CD4-positive, alpha-beta T cell treated with Interleukin-12 subunit alpha and Interleukin-12 subunit beta, for 1 hour (primary cell): Measurements from ENCODE around the gene CKB.

Experiments used
- DNase-seq: peaks from one replicate; pipeline ENCODE4 v3.0.0-alpha.2; 2020

The CKB gene

GRCh38 chr14:103522649-103523574 is at the start of gene CKB:
Gene CKB (minus strand): TSS chr14:103522830. CDS start chr14:103522493, 337 bp downstream.
- DNase-seq: peak; percentile 40

- DNase-seq: no peak
Measured at GRCh38 chr14:103569408-103569807, 46.8 kb upstream of the CKB start.

DNA sequence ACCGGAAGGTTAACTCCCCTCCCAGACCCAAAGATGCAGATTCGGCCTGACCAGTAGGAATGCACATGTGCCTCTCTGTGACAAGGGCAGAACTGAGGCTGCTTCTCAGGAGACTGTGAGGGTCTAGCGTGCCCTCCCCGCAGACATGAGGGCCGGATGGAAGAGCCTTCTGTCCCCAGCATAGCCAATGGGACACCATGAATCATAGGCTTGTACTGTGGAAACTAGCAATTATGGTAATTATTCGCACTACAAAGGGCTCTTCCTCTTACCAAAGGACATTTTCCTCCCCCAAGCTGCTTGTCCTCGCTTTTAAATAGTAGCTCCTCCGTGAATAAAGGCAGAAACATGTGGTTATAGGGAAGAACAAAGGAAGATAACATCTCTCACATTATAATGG is 46.3 kb upstream of the CKB start:
- no peak for DNase-seq

DNA sequence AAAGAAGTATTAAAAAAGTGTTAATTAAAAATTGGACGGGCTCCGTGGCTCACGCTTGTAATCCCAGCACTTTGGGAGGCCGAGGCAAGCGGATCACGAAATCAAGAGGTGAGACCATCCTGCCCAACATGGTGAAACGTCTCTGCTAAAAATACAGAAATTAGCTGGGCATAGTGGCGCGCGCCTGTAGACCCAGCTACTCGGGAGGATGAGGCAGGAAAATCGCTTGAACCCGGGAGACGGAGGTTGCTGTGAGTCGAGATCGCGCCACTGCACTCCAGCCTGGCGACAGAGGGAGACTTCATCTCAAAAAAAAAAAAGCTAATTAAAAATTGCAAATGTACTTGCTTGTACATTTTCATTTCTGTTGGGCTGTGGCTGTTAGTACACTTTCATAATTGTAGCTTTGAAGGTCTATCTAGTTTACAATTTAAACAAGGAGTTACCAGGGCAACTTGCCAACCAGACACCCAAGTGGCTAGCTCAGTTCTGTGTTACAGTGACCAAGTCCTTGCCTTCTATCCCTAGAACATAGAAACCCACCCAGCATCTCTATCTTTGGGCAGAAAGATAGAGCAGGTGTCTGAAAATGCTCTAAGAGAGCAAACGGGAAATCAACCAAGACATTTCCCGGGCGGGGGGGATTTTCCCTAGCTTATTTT is 41.3 kb upstream of the CKB start:
- no peak for DNase-seq

GRCh38 chr14:103563226-103563620 is 40.6 kb upstream of the CKB start:
- DNase-seq: no peak

DNA sequence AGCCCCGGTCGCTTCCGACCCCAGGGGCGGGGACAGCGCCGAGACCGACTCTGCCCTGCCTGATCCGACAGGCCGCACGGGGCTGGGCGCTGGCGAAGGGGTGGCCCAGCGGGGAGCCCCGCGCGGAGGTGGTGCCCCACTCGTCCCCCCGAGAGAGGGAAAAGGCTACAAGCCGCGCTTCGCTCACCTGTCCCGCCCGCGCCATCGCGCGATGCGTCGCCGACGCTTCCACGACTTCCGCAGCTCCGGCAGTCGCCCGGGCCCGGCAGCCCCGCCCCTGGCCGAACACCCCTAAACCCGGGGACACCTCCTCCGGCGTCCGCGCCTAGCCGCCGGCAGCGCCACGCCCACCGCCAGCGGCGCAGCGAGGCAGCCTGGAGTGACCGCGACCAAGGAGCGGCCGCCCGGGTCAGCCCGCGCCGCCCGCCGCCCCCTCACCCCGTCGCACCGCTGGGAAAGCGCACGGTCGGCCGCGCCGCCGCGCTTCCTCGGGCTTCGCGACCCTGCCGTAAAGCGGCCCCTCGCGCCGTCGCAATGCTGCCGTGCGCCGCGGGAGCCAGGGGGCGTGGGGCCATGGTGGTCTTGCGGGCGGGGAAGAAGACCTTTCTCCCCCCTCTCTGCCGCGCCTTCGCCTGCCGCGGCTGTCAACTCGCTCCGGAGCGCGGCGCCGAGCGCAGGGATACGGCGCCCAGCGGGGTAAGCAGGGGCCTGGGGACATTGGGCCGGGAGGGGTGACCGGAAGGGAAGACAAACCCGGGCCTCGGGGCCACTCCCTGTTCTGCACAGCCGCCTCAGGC is 40.0 kb upstream of the CKB start, which contains the start of the genes BAG5 and COA8:
BAG5 (minus strand) TSS at position 229 of the 797 bp plus-strand sequence. CDS start 1,493 bp downstream, outside the sequence.
COA8 (plus strand) TSS at position 532 of the 797 bp plus-strand sequence; CDS start at position 574, 42 bp downstream.
- DNase-seq: peak; percentile 86

DNA sequence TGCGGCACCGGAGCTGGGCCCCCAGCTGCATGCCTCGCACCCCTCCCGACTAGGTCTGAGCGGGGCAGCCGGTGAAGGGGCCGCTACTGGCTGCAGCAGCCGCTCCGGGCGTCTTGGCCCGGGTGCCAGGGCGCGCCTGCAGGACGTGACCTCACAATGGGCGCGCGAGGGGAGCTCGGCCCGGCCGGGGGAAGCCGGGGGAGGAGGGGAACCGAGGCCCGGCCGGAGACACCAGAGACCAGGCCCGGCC is 39.5 kb upstream of the CKB start:
- DNase-seq: no peak

DNA sequence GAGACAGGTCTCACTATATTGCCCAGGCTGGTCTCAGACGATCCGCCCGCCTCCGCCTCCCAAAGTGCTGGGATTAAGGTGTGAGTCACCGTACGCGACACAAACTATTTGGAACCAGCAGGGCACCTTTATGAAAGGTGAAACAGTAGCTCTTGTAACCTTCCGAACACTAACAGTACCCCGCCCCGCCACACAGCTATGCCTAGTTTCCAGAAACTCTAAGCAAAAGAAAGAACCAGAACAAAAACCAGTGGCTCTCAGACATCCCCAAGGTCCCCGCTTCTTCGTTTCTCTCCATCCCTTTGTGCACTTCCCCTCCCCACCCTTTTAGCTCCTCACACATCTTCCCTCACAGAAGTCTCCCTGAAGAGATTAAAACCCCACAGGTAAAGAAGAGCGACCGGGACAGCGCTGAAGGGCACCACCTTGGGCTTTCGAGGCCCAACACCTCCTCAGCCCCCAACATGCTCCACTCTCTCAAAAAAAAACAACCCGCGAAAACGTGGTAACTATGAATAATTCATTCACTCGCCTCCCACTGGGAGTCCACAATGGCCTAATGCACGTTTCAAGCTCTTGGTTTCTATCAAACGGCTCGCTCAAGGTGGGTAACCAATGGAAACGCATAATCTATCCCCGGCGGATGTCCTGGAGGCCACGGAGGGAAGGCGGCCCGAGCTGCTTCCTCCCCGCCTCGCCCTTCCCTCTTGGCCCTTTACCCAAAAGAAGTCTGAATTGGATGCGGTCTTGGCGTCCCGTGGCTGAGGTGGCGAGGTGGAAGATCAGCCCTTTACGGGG is 39.0 kb upstream of the CKB start:
- DNase-seq: peak; percentile 51

GRCh38 chr14:103560691-103561090 is 38.1 kb upstream of the CKB start:
- no peak for DNase-seq

- DNase-seq: no peak
Measured at GRCh38 chr14:103559766-103560165, 37.1 kb upstream of the CKB start.

GRCh38 chr14:103558071-103558882 is 35.6 kb upstream of the CKB start:
- no peak for DNase-seq

GRCh38 chr14:103556946-103557758 is 34.5 kb upstream of the CKB start:
- DNase-seq: no peak

DNA sequence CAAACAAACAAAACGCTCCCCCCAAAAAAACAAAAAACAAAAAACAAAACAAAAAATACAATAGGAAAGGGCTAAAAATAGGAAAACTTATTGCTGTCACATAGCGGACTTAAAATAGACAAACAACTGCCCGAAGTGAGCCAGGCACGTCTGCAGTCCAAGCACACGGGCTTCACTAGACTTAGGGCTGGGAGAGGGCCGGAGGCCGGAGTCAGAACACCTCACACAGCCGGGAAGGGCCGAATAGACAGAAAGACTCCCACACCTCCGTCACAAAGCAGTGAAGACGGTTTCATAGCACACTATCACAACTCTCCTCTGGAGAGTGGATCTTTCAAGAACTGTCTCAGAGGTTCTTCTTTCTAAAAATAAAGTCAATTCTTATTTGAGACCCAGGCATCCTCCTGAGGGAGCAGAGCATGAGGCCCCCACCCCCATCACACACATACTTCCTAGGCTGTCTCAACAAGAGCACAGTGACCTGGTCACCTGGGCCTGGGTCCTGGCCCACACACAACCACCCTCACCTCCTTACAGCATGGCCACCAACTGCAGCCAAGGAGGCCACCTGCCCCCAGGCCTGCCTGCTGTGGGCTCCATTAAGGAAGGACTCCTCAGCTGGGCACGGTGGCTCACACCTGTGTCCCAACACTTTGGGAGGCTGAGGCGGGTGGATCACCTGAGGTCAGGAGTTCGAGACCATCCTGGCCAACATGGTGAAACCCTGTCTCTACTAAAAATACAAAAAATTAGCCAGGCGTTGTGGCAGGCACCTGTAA is 33.1 kb upstream of the CKB start:
- no peak for DNase-seq

DNA sequence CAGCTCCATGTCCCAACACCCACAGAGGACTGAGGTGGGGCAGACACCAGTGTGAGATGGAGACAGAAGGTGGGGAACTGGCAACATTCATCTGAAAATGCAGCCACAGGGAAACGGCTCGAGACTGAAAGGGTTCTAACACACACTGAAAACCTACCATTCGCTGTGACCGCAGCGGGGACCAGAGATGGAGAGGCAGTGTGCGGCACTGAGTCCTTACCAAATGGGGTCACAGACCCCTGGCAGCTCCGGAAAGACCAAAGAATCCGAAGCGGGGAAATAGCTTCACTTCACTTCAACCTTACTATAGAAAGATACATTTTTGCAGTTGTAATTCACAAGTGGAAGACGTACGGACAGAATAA is 30.2 kb upstream of the CKB start:
- no peak for DNase-seq

GRCh38 chr14:103552011-103552845 is 29.6 kb upstream of the CKB start:
- no peak for DNase-seq

- DNase-seq: no peak
Measured at GRCh38 chr14:103551338-103551762, 28.7 kb upstream of the CKB start.

DNA sequence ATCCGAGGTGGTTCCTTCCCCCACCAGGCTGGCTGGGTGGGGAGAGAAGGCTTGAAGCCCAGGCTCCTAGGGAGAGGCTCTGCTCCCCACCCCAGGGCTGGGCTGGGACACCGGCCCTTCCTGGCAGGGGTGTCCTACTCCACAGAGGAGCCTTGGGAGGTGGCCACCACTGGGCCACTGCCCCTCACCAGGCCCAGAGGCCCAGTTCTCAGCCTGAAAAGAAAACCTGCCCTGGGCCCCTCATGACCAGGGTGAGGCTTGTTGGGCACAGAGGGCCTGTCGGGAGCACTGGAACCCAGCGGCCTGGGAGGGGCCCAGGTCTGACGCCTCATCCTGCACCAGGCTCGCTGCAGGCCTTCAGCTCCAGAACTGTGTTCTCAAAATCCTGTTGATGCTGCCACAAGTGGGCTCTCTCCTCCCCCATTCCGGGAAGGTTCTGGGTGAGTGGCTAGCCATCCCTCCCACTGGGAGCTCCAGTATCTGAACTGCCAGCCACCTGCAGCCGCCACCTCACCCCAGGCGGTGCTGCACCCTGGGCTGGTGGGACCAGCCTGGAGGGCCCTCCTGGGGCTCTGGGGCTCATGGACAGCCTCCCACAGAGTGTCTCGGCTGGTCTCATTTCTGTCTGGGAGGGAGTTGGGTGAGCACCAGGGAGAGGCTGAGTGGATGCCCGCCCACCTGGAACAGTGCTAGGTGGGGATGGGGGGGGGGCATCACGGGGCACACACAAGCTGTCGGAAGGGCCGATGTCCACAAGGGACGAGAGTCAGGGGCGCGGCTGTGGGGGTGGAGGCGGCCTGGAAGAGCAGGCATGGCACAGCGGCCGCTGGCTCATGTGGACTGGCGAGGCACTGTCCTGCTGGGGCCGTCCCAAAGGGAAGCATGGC is 28.1 kb upstream of the CKB start:
- DNase-seq: no peak
